IPS-NIHi7 (cell line): ENCODE measurements around the gene GRB10.

Source experiments
- DNase-seq: peaks from one replicate; pipeline ENCODE4 v3.0.0; 2012; ENCODE audit warnings: mixed read lengths; ENCODE audit errors: extremely low spot score

Gene GRB10

GRCh38 chr7:50612704-50613103 lies 170.0 kb downstream of the GRB10 start:
- DNase-seq, result no peak

GRCh38 chr7:50610521-50611277 lies 172.0 kb downstream of the GRB10 start:
- DNase-seq, result no peak

- no peak for DNase-seq
Measured at GRCh38 chr7:50608196-50608906, 174.3 kb downstream of the GRB10 start.

GRCh38 chr7:50607524-50608125 lies 175.1 kb downstream of the GRB10 start:
- DNase-seq, result no peak

- no peak for DNase-seq
Measured at GRCh38 chr7:50605059-50605458, 177.6 kb downstream of the GRB10 start.

- no peak for DNase-seq
Measured at GRCh38 chr7:50603287-50603686, 179.4 kb downstream of the GRB10 start.

GRCh38 chr7:50599385-50599784 lies 183.3 kb downstream of the GRB10 start:
- DNase-seq, result no peak

GRCh38 chr7:50598460-50599343 lies 184.0 kb downstream of the GRB10 start:
- no peak for DNase-seq

GRCh38 chr7:50596484-50596883 lies 186.2 kb downstream of the GRB10 start:
- no peak for DNase-seq

- peak; percentile 55 for DNase-seq
Measured at GRCh38 chr7:50595491-50596102, 187.1 kb downstream of the GRB10 start.

GRCh38 chr7:50594734-50595485 lies 187.8 kb downstream of the GRB10 start:
- DNase-seq, result no peak

GRCh38 chr7:50594136-50594535 lies 188.6 kb downstream of the GRB10 start:
- DNase-seq, result no peak

GRCh38 chr7:50592940-50593339 lies 189.8 kb downstream of the GRB10 start:
- DNase-seq, result no peak

- no peak for DNase-seq
Measured at GRCh38 chr7:50591480-50592438, 190.9 kb downstream of the GRB10 start.

- no peak for DNase-seq
Measured at GRCh38 chr7:50591098-50591479, 191.6 kb downstream of the GRB10 start.

- no peak for DNase-seq
Measured at GRCh38 chr7:50590535-50590934, 192.2 kb downstream of the GRB10 start.

- no peak for DNase-seq
Measured at GRCh38 chr7:50589364-50589763, 193.3 kb downstream of the GRB10 start.

GRCh38 chr7:50588937-50589336 lies 193.8 kb downstream of the GRB10 start:
- peak; percentile 63 for DNase-seq

- DNase-seq, result no peak
Measured at GRCh38 chr7:50587737-50588136, 195.0 kb downstream of the GRB10 start.
